Skeletal muscle satellite cell (primary cell): Measurements from ENCODE around the gene CHCHD3.

Experiments
- H3K27me3 ChIP-seq: 2 replicates; pipeline ENCODE4 v1.7.0; 2013; ENCODE audit warnings: low read length; ENCODE audit not compliant: control insufficient read depth, insufficient read depth
- H3K36me3 ChIP-seq: 2 replicates; pipeline ENCODE4 v1.7.0; 2013; ENCODE audit warnings: mild to moderate bottlenecking, control low read depth, low read length; ENCODE audit not compliant: insufficient read depth
- H3K4me1 ChIP-seq: 2 replicates; pipeline ENCODE4 v1.7.0; 2013; ENCODE audit warnings: low read length; ENCODE audit not compliant: control insufficient read depth, insufficient read depth
- H3K4me2 ChIP-seq: 2 replicates; pipeline ENCODE4 v1.7.0; 2013; ENCODE audit warnings: mild to moderate bottlenecking, low read length
- H3K4me3 ChIP-seq: 2 replicates; pipeline ENCODE4 v1.7.0; 2013; ENCODE audit warnings: low read length
- H3K9ac ChIP-seq: 2 replicates; pipeline ENCODE4 v1.7.0; 2013; ENCODE audit warnings: mild to moderate bottlenecking, low read depth, low read length, moderate library complexity
- H3K9me3 ChIP-seq: replicated peaks from 2 replicates; pipeline ENCODE4 v1.7.0; 2013; ENCODE audit warnings: mild to moderate bottlenecking, control low read depth, low read length

The CHCHD3 gene

DNA sequence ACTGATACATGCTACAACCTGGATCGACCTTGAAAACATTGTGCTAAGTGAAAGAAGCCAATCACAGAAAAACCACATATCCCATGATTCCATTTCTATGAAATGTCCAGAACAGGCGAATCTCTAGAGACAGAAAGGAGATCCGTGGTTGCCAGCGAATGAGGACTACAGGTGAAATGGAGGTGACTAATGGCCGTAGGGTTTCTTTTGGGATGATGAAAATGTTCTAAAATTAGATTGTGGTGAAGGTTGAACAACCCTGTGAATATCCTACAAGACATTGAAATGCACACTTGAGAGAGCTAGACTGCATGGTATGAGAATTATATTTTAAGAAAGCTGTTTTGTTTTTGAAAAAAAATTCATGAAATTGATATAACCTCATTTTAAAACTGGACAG, 317.1 kb downstream of the CHCHD3 start:
- no peak overlapping the region for H3K4me3 ChIP-seq
- peaks cover 4% of the 10 kb centered on the region for H3K9me3 ChIP-seq
- H3K4me2 ChIP-seq, result no peak overlapping the region
- peaks cover 39% of the 10 kb centered on the region for H3K27me3 ChIP-seq
- H3K4me1 ChIP-seq, result no peaks in the 10 kb centered on the region
- H3K36me3 ChIP-seq, result no peaks in the 10 kb centered on the region
- H3K9ac ChIP-seq, result no peak overlapping the region

DNA sequence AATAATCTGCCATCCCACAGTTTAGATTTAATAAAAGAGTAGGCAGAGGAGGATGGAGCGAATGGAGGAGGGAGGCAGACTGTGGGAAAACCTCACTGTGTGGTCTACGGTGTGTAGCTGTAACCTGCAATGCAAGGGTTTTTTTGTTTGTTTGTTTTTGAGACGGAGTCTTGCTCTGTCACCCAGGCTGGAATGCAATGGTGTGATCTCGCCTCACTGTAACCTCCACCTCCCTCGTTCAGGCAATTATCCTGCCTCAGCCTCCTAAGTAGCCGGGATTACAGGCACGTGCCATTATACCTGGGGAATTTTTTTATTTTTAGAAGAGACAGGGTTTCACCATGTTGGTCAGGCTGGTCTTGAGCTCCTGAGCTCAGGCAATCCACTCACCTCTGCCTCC, 321.0 kb downstream of the CHCHD3 start:
- no peaks in the 10 kb centered on the region for H3K9me3 ChIP-seq
- no peak overlapping the region for H3K4me2 ChIP-seq
- H3K4me1 ChIP-seq, result no peaks in the 10 kb centered on the region
- no peak overlapping the region for H3K4me3 ChIP-seq
- peaks cover 24% of the 10 kb centered on the region for H3K27me3 ChIP-seq
- no peaks in the 10 kb centered on the region for H3K36me3 ChIP-seq
- H3K9ac ChIP-seq, result no peak overlapping the region

DNA sequence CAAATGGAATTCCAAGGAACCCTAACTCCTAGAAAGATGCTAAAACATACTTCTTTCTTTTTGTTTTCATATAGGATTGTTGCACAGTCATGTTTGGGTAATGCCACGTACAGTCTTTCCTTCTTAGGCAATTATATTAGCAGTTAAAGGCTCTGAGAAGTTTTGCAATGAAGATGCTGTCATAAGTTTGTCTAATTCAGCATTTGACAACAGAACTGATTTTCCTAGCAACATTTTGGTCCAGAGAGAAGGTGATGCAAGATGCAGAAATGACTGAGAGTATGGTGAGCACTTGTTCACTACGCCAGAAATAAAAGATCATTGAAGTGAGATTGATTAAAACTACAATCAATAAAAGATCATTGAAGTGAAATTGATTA, 321.7 kb downstream of the CHCHD3 start:
- no peak overlapping the region for H3K4me2 ChIP-seq
- no peak overlapping the region for H3K4me3 ChIP-seq
- no peaks in the 10 kb centered on the region for H3K4me1 ChIP-seq
- H3K36me3 ChIP-seq, result no peaks in the 10 kb centered on the region
- H3K27me3 ChIP-seq, result peaks cover 20% of the 10 kb centered on the region
- no peak overlapping the region for H3K9ac ChIP-seq
- no peaks in the 10 kb centered on the region for H3K9me3 ChIP-seq

DNA sequence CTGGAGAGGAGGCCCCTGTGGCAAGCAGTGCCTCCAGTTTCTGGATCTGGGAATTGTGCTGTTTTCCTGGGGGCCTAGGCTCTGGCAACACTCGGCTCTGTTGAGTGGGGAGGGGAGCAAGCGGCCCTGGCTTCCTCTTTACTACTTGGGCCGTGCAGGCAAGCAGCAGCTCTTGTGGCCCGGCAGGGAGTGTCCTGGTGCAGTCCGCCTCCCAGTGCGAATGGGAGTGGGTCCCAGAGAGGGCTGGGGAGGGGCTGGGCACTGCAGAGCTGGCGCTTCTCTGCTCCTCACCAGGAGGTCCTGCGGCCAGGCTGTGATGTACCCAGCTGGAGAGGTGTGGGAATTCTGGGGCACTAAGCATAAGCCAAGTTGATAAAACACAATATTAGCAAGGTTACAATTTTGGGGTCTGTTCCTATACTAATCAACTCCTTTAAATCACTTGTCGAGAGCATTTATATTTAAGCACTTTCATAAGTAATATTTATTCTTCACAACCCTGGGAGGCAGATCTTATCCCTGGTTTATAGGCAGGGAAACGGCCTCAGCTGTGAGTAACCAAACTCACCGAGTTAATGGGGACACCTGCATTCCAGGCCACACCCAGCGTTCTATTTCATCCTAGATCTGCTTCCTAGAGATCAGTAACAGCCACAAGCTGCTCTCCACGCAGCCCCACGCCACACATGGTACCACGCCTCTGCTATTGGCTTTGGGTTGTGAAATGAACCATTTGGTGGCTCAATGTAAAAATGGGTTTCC, 322.2 kb downstream of the CHCHD3 start:
- no peak overlapping the region for H3K9ac ChIP-seq
- peaks cover 20% of the 10 kb centered on the region for H3K27me3 ChIP-seq
- no peak overlapping the region for H3K4me2 ChIP-seq
- no peaks in the 10 kb centered on the region for H3K4me1 ChIP-seq
- no peak overlapping the region for H3K4me3 ChIP-seq
- no peaks in the 10 kb centered on the region for H3K9me3 ChIP-seq
- H3K36me3 ChIP-seq, result no peaks in the 10 kb centered on the region

DNA sequence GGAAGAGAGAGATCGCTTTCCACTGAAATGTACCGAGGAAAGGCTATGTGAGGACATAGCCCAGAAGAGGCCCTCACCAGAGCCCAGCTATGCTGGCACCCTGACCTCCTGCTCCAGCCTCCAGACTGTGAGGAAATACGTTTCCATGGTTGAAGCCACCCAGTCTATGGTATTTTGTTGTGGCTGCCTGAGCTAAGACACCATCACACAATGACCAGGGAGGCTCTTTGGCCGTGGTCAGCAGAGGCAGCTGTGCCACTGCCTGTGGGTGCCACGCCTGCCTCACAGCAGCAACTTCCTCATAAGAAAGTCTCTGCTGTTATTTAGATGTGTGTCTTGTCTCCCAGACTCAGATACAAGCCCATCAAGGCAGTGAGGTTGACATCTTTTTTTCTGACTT, 322.9 kb downstream of the CHCHD3 start:
- peaks cover 20% of the 10 kb centered on the region for H3K27me3 ChIP-seq
- H3K4me1 ChIP-seq, result no peaks in the 10 kb centered on the region
- H3K4me3 ChIP-seq, result no peak overlapping the region
- H3K9ac ChIP-seq, result no peak overlapping the region
- no peaks in the 10 kb centered on the region for H3K9me3 ChIP-seq
- H3K4me2 ChIP-seq, result no peak overlapping the region
- no peaks in the 10 kb centered on the region for H3K36me3 ChIP-seq

DNA sequence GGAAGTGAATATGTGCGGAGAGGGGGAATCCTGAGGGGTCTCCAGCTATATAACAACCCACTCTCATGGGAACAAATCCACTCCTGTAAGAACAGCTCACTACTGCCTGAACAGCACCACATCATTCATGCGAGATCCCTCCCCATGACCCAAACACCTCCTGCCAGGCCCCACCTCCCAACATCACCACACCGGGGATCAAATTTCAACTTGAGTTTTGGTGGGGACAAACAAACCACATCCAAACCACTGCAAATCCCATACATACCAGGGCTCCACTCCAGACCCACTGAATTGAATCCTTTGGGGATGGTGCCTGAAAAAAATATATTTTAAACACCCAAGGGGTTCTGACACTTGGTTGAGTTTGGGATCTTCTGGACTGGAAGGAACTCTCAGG, 324.1 kb downstream of the CHCHD3 start:
- Histone ChIP-seq H3K9me3 (no peaks in the 10 kb centered on the region), H3K36me3 (no peaks in the 10 kb centered on the region), H3K27me3 (peaks cover 20% of the 10 kb centered on the region), H3K4me1 (no peaks in the 10 kb centered on the region), H3K4me2 (no peak overlapping the region), H3K4me3 (no peak overlapping the region), H3K9ac (no peak overlapping the region)

DNA sequence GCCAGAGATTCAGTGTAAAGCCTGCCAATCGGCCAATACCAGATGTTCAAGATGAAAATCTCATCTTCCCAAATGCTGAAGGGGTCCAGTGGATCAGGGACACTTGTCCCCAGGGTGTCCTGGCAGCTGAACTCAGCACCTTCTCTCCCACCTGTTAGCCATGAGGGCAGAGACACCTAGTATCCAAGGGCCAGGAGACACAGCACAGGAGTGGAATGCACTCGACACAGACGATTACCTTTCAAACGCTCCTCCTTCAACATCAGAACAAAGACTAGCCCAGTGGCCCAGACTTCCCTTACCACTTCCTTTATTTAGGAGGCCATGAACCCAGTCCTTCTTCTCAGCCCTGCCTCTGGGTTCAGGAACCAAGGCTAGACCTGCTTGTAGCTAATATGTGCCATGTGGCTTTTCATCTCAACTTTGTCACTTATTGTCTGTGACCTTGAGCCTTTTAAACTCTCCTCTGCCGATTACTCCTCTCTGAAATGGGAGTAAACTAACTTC, 325.4 kb downstream of the CHCHD3 start:
- no peak overlapping the region for H3K4me2 ChIP-seq
- no peaks in the 10 kb centered on the region for H3K9me3 ChIP-seq
- H3K27me3 ChIP-seq, result peaks cover 15% of the 10 kb centered on the region
- no peaks in the 10 kb centered on the region for H3K36me3 ChIP-seq
- no peaks in the 10 kb centered on the region for H3K4me1 ChIP-seq
- no peak overlapping the region for H3K9ac ChIP-seq
- H3K4me3 ChIP-seq, result no peak overlapping the region

GRCh38 chr7:132755538-132756483, 326.1 kb downstream of the CHCHD3 start:
- no peak overlapping the region for H3K4me2 ChIP-seq
- H3K4me1 ChIP-seq, result no peaks in the 10 kb centered on the region
- no peak overlapping the region for H3K9ac ChIP-seq
- H3K36me3 ChIP-seq, result no peaks in the 10 kb centered on the region
- H3K4me3 ChIP-seq, result no peak overlapping the region
- H3K27me3 ChIP-seq, result peaks cover 18% of the 10 kb centered on the region
- no peaks in the 10 kb centered on the region for H3K9me3 ChIP-seq

- Histone ChIP-seq H3K4me1 (peaks cover 3% of the 10 kb centered on the region), H3K4me3 (no peak overlapping the region), H3K36me3 (no peaks in the 10 kb centered on the region), H3K9me3 (no peaks in the 10 kb centered on the region), H3K4me2 (no peak overlapping the region), H3K27me3 (peaks cover 28% of the 10 kb centered on the region), H3K9ac (no peak overlapping the region)
These were observed 329.5 kb downstream of the CHCHD3 start for GRCh38 chr7:132752431-132752830.

DNA sequence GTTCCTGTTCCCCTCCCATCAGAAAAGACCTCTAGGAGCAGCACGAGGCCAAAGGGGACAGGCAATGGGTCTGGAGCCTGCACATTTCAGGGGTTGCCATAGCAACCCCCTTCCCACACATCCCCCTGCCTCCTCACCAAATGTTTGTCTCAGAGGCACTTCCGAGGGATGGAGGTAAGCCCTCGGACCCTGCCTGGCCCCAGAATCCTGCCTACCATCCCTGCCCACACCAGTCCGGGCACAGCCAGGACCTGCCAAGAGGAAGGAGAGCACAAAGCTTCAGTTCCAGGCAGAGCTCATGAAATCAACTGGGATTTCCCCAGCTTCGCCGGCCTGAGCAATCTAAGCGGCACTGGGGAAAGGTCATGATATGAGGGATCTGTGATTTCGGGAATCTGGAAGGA, 330.6 kb downstream of the CHCHD3 start:
- no peak overlapping the region for H3K4me3 ChIP-seq
- no peaks in the 10 kb centered on the region for H3K36me3 ChIP-seq
- no peak overlapping the region for H3K4me2 ChIP-seq
- H3K27me3 ChIP-seq, result peaks cover 23% of the 10 kb centered on the region
- no peaks in the 10 kb centered on the region for H3K9me3 ChIP-seq
- peaks cover 3% of the 10 kb centered on the region for H3K4me1 ChIP-seq
- no peak overlapping the region for H3K9ac ChIP-seq

GRCh38 chr7:132750530-132751217, 331.2 kb downstream of the CHCHD3 start:
- Histone ChIP-seq H3K4me3 (no peak overlapping the region), H3K36me3 (no peaks in the 10 kb centered on the region), H3K4me2 (peak overlapping the region; percentile 51)

More at GRCh38 chr7:132750530-132751217, 331.2 kb downstream of the CHCHD3 start:
- Histone ChIP-seq H3K4me1 (peaks cover 3% of the 10 kb centered on the region), H3K9me3 (no peaks in the 10 kb centered on the region), H3K27me3 (peaks cover 23% of the 10 kb centered on the region), H3K9ac (no peak overlapping the region)
